GM12872 (cell line): ENCODE results near the gene PREX1.

ENCODE experiments used
- CTCF ChIP-seq: IDR thresholded peaks from 3 replicates; pipeline ENCODE4 v1.5.1; 2011; ENCODE audit warnings: low read depth, mild to moderate bottlenecking, low read length, moderate library complexity; ENCODE audit not compliant: insufficient read depth

The PREX1 gene

GRCh38 chr20:48850977-48851299 is 23.1 kb upstream of the PREX1 start:
- TF ChIP-seq CTCF = no peak

GRCh38 chr20:48850257-48850976 is 22.6 kb upstream of the PREX1 start:
- no peak for TF ChIP-seq CTCF

GRCh38 chr20:48849779-48850178 is 22.0 kb upstream of the PREX1 start:
- no peak for TF ChIP-seq CTCF

- TF ChIP-seq CTCF = no peak
Observed at GRCh38 chr20:48849299-48849698, 21.5 kb upstream of the PREX1 start.

GRCh38 chr20:48847498-48848205 is 19.9 kb upstream of the PREX1 start:
- no peak for TF ChIP-seq CTCF

GRCh38 chr20:48846516-48847492 is 19.0 kb upstream of the PREX1 start:
- TF ChIP-seq CTCF = no peak

- no peak for TF ChIP-seq CTCF
Observed at GRCh38 chr20:48845721-48846306, 18.0 kb upstream of the PREX1 start.
